WTC11 (cell line): ENCODE results near the gene HECW1. TPM values are rescaled to one million over a fixed set of nuclear protein-coding genes. Genes with fewer than 3 reads are reported as not detected.

ENCODE experiments used
- ATAC-seq: fragments of 200-7000 bp; cut with Tn5 transposase; 2 replicates; pipeline ENCODE4 v1.10.0; 2021; ENCODE audit warnings: mild to moderate bottlenecking, moderate library complexity
- CTCF ChIA-PET: fragments of 300-600 bp; sonication (Branson Sonifier 250); formaldehyde crosslinking; loops from one replicate; lab custom pipeline; 2021; ENCODE audit warnings: antibody characterized with exemption; lab: Charles Lee
- POLR2A ChIA-PET: fragments of 350-600 bp; sonication (Branson Sonifier 250); formaldehyde crosslinking; loops from one replicate; lab custom pipeline; 2021; ENCODE audit warnings: antibody characterized with exemption; lab: Charles Lee
- DNase-seq: peaks from one replicate; pipeline ENCODE4 v3.0.0; 2021; ENCODE audit warnings: low spot score
- H3K27ac Mint-ChIP-seq: 2 replicates; pipeline ENCODE4 v1.8.0; 2021; ENCODE audit warnings: mixed read lengths
- H3K27me3 Mint-ChIP-seq: 2 replicates; pipeline ENCODE4 v1.8.0; 2021; ENCODE audit warnings: low read depth, mild to moderate bottlenecking, moderate library complexity, mixed read lengths
- H3K36me3 Mint-ChIP-seq: 2 replicates; pipeline ENCODE4 v1.8.0; 2021; ENCODE audit warnings: mixed read lengths
- H3K4me1 Mint-ChIP-seq: 2 replicates; pipeline ENCODE4 v1.8.0; 2022; ENCODE audit warnings: mixed read lengths
- H3K4me3 Mint-ChIP-seq: 2 replicates; pipeline ENCODE4 v1.8.0; 2021; ENCODE audit warnings: mild to moderate bottlenecking, moderate library complexity, mixed read lengths
- H3K9me3 Mint-ChIP-seq: 2 replicates; pipeline ENCODE4 v1.8.0; 2021; ENCODE audit warnings: mixed read lengths
- ARID4B ChIP-seq: sonication (generic); formaldehyde crosslinking; IDR thresholded peaks from 2 replicates; pipeline ENCODE4 v1.8.0; 2023; ENCODE audit warnings: missing genetic modification reagents, mild to moderate bottlenecking, borderline replicate concordance
- ESRRA ChIP-seq: sonication (generic); formaldehyde crosslinking; IDR thresholded peaks from 2 replicates; pipeline ENCODE4 v1.8.1; 2022; ENCODE audit warnings: mild to moderate bottlenecking, missing genetic modification reagents, borderline replicate concordance
- ETV6 ChIP-seq: sonication (generic); formaldehyde crosslinking; IDR thresholded peaks from 2 replicates; pipeline ENCODE4 v1.8.1; 2022; ENCODE audit warnings: mild to moderate bottlenecking, missing genetic modification reagents
- FOXP1 ChIP-seq: sonication (generic); formaldehyde crosslinking; IDR thresholded peaks from 2 replicates; pipeline ENCODE4 v1.8.0; 2022; ENCODE audit warnings: missing genetic modification reagents, mild to moderate bottlenecking, moderate library complexity, borderline replicate concordance
- GTF2I ChIP-seq: fragments of 250-450 bp; sonication (Bioruptor Pico); conservative IDR thresholded peaks from 2 replicates; pipeline ENCODE4 v1.4.0; 2021; ENCODE audit warnings: mild to moderate bottlenecking
- IRF2 ChIP-seq: sonication (generic); formaldehyde crosslinking; IDR thresholded peaks from 2 replicates; pipeline ENCODE4 v1.8.0; 2022; ENCODE audit warnings: low read depth, missing genetic modification reagents, borderline replicate concordance
- MXD4 ChIP-seq: fragments of 250-450 bp; sonication (Bioruptor Pico); IDR thresholded peaks from 2 replicates; pipeline ENCODE4 v1.8.0; 2021; ENCODE audit warnings: mild to moderate bottlenecking, moderate library complexity, borderline replicate concordance
- MYBL2 ChIP-seq: sonication (generic); formaldehyde crosslinking; IDR thresholded peaks from 2 replicates; pipeline ENCODE4 v1.8.1; 2023; ENCODE audit warnings: mild to moderate bottlenecking, moderate library complexity, missing genetic modification reagents
- NFYB ChIP-seq: sonication (generic); formaldehyde crosslinking; conservative IDR thresholded peaks from 2 replicates; pipeline ENCODE4 v1.8.0; 2022; ENCODE audit warnings: low read depth, missing genetic modification reagents
- PRRX2 ChIP-seq: fragments of 250-450 bp; sonication (Bioruptor Pico); IDR thresholded peaks from 2 replicates; pipeline ENCODE4 v1.8.0; 2021; ENCODE audit warnings: mild to moderate bottlenecking
- SMAD3 ChIP-seq: sonication (generic); formaldehyde crosslinking; IDR thresholded peaks from 2 replicates; pipeline ENCODE4 v1.8.0; 2022; ENCODE audit warnings: missing genetic modification reagents, mild to moderate bottlenecking, borderline replicate concordance
- SP1 ChIP-seq: sonication (generic); formaldehyde crosslinking; conservative IDR thresholded peaks from 2 replicates; pipeline ENCODE4 v1.8.1; 2022; ENCODE audit warnings: missing genetic modification reagents
- TEAD4 ChIP-seq: sonication (generic); formaldehyde crosslinking; IDR thresholded peaks from 2 replicates; pipeline ENCODE4 v1.8.0; 2022; ENCODE audit warnings: mild to moderate bottlenecking, missing genetic modification reagents
- ZNF121 ChIP-seq: sonication (generic); formaldehyde crosslinking; IDR thresholded peaks from 2 replicates; pipeline ENCODE4 v1.8.0; 2023; ENCODE audit warnings: missing genetic modification reagents
- ZNF396 ChIP-seq: fragments of 250-450 bp; sonication (Bioruptor Pico); IDR thresholded peaks from 2 replicates; pipeline ENCODE4 v1.8.0; 2021; ENCODE audit warnings: mild to moderate bottlenecking, moderate library complexity, borderline replicate concordance
- ZNF512 ChIP-seq: sonication (generic); formaldehyde crosslinking; IDR thresholded peaks from 2 replicates; pipeline ENCODE4 v1.8.1; 2022; ENCODE audit warnings: missing genetic modification reagents, borderline replicate concordance
- total RNA-seq: library from RNA; stranded (reverse); gene quantifications from 3 replicates; pipeline ENCODE4 v1.2.3, GENCODE V29; 2021
- TF ChIP-seq, protein P1 (sequence below): sonication (generic); formaldehyde crosslinking; IDR thresholded peaks from 2 replicates; pipeline ENCODE4 v1.8.1; 2022; ENCODE audit warnings: low read depth, missing genetic modification reagents, borderline replicate concordance
- TF ChIP-seq, protein P2 (sequence below): sonication (generic); formaldehyde crosslinking; IDR thresholded peaks from 2 replicates; pipeline ENCODE4 v1.8.1; 2023; ENCODE audit warnings: mild to moderate bottlenecking, moderate library complexity, missing genetic modification reagents
- TF ChIP-seq, protein P3 (sequence below): sonication (generic); formaldehyde crosslinking; IDR thresholded peaks from 2 replicates; pipeline ENCODE4 v1.8.0; 2022; ENCODE audit warnings: mild to moderate bottlenecking, missing genetic modification reagents
- TF ChIP-seq, protein P4 (sequence below): fragments of 250-450 bp; sonication (Bioruptor Pico); IDR thresholded peaks from 2 replicates; pipeline ENCODE4 v1.8.0; 2021; ENCODE audit warnings: mild to moderate bottlenecking

Gene HECW1
- total RNA-seq, 1 experiment from 2014 or later, result 6.1 TPM

DNA sequence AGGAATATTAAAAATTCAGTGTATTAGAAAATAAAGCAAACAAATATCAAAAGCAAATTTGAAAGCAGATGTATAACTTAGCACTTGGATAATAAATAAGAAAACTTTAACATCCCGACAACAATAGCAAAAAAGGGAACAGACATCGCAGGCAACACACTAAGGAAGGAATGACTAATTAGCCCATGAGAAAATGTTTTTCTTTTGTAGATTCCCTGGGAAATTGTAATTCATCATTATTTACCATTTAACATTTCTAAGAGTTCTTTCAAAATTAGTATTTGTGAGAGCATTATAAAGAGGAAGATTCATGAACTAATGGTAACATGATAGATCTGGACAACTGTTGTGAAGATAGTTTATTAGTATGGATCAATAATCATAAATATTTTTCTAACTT lies 364.4 kb downstream of the HECW1 start:
- no peak overlapping the region for H3K27ac Mint-ChIP-seq
- no peak for ATAC-seq
- peaks cover 13% of the 10 kb centered on the region for H3K36me3 Mint-ChIP-seq
- H3K9me3 Mint-ChIP-seq, result peaks cover 17% of the 10 kb centered on the region
- TF ChIP-seq, protein P1, sequence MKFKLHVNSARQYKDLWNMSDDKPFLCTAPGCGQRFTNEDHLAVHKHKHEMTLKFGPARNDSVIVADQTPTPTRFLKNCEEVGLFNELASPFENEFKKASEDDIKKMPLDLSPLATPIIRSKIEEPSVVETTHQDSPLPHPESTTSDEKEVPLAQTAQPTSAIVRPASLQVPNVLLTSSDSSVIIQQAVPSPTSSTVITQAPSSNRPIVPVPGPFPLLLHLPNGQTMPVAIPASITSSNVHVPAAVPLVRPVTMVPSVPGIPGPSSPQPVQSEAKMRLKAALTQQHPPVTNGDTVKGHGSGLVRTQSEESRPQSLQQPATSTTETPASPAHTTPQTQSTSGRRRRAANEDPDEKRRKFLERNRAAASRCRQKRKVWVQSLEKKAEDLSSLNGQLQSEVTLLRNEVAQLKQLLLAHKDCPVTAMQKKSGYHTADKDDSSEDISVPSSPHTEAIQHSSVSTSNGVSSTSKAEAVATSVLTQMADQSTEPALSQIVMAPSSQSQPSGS (CRISPR knock-in tag), result no peak
- TF ChIP-seq IRF2 (CRISPR knock-in tag) (no peak), GTF2I (CRISPR knock-in tag) (no peak), ZNF121 (CRISPR knock-in tag) (no peak), MXD4 (CRISPR knock-in tag) (no peak), ETV6 (CRISPR knock-in tag) (no peak), MYBL2 (CRISPR knock-in tag) (no peak), FOXP1 (CRISPR knock-in tag) (no peak)
- TF ChIP-seq, protein P2, sequence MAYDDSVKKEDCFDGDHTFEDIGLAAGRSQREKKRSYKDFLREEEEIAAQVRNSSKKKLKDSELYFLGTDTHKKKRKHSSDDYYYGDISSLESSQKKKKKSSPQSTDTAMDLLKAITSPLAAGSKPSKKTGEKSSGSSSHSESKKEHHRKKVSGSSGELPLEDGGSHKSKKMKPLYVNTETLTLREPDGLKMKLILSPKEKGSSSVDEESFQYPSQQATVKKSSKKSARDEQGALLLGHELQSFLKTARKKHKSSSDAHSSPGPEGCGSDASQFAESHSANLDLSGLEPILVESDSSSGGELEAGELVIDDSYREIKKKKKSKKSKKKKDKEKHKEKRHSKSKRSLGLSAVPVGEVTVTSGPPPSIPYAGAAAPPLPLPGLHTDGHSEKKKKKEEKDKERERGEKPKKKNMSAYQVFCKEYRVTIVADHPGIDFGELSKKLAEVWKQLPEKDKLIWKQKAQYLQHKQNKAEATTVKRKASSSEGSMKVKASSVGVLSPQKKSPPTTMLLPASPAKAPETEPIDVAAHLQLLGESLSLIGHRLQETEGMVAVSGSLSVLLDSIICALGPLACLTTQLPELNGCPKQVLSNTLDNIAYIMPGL (CRISPR knock-in tag), result no peak
- TF ChIP-seq, protein P3, sequence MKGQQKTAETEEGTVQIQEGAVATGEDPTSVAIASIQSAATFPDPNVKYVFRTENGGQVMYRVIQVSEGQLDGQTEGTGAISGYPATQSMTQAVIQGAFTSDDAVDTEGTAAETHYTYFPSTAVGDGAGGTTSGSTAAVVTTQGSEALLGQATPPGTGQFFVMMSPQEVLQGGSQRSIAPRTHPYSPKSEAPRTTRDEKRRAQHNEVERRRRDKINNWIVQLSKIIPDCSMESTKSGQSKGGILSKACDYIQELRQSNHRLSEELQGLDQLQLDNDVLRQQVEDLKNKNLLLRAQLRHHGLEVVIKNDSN, result no peak
- TF ChIP-seq, all 79 proteins: peak for 0
- Mint-ChIP-seq H3K27me3 (no peaks in the 10 kb centered on the region), H3K4me1 (peaks cover 12% of the 10 kb centered on the region), H3K4me3 (no peak overlapping the region)
- POLR2A ChIA-PET, result no interaction called here
- DNase-seq, result no peak
- CTCF ChIA-PET, result no interaction called here

DNA sequence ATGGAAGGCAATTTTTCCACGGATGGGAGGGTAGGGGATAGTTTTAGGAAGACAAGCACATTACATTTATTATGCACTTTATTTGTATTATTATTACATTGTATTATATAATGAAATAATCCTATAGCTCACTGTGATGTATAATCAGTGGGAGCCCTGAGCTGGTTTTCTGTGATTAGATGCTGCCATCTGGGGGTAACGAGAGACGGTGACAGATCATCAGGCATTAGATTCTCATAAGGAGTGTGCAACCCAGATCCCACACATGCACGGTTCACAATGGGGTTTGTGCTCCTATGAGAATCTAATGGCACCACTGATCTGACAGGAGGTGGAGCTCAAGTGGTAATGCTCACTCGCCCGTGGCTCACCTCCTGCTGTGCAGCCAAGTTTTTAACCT lies 366.6 kb downstream of the HECW1 start:
- peaks cover 13% of the 10 kb centered on the region for H3K36me3 Mint-ChIP-seq
- H3K27ac Mint-ChIP-seq, result no peak overlapping the region
- ChIA-PET CTCF (interaction anchor here (1.2 to 1.5 kb wide), 2 partner anchors 174 to 538 kb away, joined by 3 to 5 read pairs; no protein-coding TSS in a partner anchor), POLR2A (no interaction called here)
- H3K9me3 Mint-ChIP-seq, result peaks cover 17% of the 10 kb centered on the region
- H3K4me1 Mint-ChIP-seq, result peaks cover 4% of the 10 kb centered on the region
- no peaks in the 10 kb centered on the region for H3K27me3 Mint-ChIP-seq
- no peak for DNase-seq
- ATAC-seq, result no peak
- no peak for TF ChIP-seq ZNF512 (CRISPR knock-in tag)
- TF ChIP-seq SMAD3 (CRISPR knock-in tag), result no peak
- no peak for TF ChIP-seq PRRX2 (CRISPR knock-in tag)
- no peak for TF ChIP-seq ZNF121 (CRISPR knock-in tag)
- no peak for TF ChIP-seq NFYB (CRISPR knock-in tag)
- no peak for TF ChIP-seq TEAD4 (CRISPR knock-in tag)
- TF ChIP-seq ARID4B (CRISPR knock-in tag), result no peak
- TF ChIP-seq ESRRA (CRISPR knock-in tag), result no peak
- TF ChIP-seq MYBL2 (CRISPR knock-in tag), result no peak
- TF ChIP-seq SP1 (CRISPR knock-in tag), result no peak
- TF ChIP-seq, protein P4, sequence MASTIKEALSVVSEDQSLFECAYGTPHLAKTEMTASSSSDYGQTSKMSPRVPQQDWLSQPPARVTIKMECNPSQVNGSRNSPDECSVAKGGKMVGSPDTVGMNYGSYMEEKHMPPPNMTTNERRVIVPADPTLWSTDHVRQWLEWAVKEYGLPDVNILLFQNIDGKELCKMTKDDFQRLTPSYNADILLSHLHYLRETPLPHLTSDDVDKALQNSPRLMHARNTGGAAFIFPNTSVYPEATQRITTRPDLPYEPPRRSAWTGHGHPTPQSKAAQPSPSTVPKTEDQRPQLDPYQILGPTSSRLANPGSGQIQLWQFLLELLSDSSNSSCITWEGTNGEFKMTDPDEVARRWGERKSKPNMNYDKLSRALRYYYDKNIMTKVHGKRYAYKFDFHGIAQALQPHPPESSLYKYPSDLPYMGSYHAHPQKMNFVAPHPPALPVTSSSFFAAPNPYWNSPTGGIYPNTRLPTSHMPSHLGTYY, result no peak
- TF ChIP-seq ZNF396 (CRISPR knock-in tag), result no peak
- H3K4me3 Mint-ChIP-seq, result no peak overlapping the region
